HG03097 (cell line): ENCODE measurements around the gene TMEM52.

Source experiments
- ATAC-seq: cut with Tn5 transposase; IDR thresholded peaks from one replicate; pipeline ENCODE4 v1.9.1; 2021; ENCODE audit not compliant: unreplicated experiment, low FRiP score

TMEM52 gene

GRCh38 chr1:1916851-1917251 lies 2.2 kb downstream of the TMEM52 start:
- no peak for ATAC-seq

GRCh38 chr1:1915911-1916840 lies 2.9 kb downstream of the TMEM52 start:
- ATAC-seq: no peak

GRCh38 chr1:1914971-1915692 lies 3.9 kb downstream of the TMEM52 start, which contains the start of gene CALML6:
Gene CALML6, plus strand, starts transcription at chr1:1915260. Its CDS starts 21 bp downstream, at chr1:1915281.
- no peak for ATAC-seq

- no peak for ATAC-seq
These were observed 4.7 kb downstream of the TMEM52 start for GRCh38 chr1:1914101-1914970.

GRCh38 chr1:1911350-1912041 lies 7.6 kb downstream of the TMEM52 start:
- no peak for ATAC-seq

- no peak for ATAC-seq
These were observed 8.3 kb downstream of the TMEM52 start for GRCh38 chr1:1910651-1911331.

GRCh38 chr1:1910033-1910465 lies 9.0 kb downstream of the TMEM52 start:
- ATAC-seq: no peak

GRCh38 chr1:1908506-1908791 lies 10.6 kb downstream of the TMEM52 start:
- ATAC-seq: no peak

GRCh38 chr1:1907098-1907736 lies 11.9 kb downstream of the TMEM52 start:
- no peak for ATAC-seq

GRCh38 chr1:1906185-1907097 lies 12.6 kb downstream of the TMEM52 start:
- no peak for ATAC-seq

GRCh38 chr1:1903224-1903623 lies 15.9 kb downstream of the TMEM52 start:
- no peak for ATAC-seq

- ATAC-seq: no peak
These were observed 17.3 kb downstream of the TMEM52 start for GRCh38 chr1:1901641-1902294.

GRCh38 chr1:1900883-1901640 lies 18.0 kb downstream of the TMEM52 start:
- no peak for ATAC-seq

GRCh38 chr1:1899967-1900327 lies 19.1 kb downstream of the TMEM52 start:
- no peak for ATAC-seq

- no peak for ATAC-seq
These were observed 19.7 kb downstream of the TMEM52 start for GRCh38 chr1:1899266-1899966.

- no peak for ATAC-seq
These were observed 20.7 kb downstream of the TMEM52 start for GRCh38 chr1:1898246-1898933.
